Measurements from ENCODE around the gene DPP8.
"Not testable (repeated sequence)": the region's sequence is repeated elsewhere in the genome, so short reads cannot be mapped to it uniquely, and the experiment has no call there.

DPP8 gene

DNA sequence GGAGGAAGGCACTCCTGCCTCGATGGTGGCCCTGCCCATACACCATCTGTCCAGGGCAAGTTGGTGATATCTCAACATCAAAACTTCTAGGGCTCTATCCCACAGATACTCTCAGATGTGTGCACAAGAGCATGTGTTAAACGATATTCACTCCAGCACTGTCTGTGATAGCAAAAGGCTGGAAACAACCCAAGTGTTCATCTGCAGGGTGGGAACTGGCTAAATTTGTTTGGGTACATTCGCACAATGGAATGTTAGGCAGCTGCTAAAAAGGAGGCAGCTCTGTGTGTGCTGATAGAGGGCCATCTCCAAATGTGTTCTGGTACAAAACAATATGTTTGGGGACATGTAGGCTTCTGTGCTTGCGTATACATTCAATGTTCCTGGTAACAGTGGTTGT, 114.5 kb downstream of the DPP8 start:
- no peak for DNase-seq (ENCODE audit: low read depth)

DNA sequence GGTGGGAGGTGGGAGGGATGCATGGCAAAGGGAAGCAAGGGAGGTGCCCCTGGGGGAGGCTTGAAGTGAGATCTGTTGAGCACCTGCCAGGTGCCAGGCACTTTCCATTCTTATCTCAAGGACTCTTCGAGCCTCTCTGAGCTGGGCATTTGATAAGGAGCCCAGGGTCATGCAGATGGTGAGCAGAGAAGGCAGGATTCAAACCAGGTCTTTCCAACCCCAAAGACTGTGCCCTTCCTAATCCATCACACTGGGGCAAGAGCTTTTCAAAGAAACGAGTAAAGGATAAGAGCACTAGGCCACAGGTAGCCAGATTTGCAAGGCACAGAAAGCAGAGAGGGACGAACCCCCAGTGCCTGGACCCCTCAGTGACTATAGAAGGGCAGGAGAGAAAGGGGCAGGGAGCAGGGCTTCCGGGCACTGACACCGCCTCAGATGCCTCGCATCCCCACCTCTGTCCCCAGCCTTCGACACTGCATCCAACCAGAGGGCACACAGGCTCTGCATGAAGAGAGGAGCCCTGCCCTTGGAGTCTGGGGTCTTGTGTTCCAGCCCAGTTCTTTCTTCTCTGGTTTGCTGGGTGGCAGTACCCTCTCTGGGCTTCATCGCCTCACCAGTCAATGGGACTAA, 115.8 kb downstream of the DPP8 start:
- no peak for DNase-seq (ENCODE audit: low read depth)

DNA sequence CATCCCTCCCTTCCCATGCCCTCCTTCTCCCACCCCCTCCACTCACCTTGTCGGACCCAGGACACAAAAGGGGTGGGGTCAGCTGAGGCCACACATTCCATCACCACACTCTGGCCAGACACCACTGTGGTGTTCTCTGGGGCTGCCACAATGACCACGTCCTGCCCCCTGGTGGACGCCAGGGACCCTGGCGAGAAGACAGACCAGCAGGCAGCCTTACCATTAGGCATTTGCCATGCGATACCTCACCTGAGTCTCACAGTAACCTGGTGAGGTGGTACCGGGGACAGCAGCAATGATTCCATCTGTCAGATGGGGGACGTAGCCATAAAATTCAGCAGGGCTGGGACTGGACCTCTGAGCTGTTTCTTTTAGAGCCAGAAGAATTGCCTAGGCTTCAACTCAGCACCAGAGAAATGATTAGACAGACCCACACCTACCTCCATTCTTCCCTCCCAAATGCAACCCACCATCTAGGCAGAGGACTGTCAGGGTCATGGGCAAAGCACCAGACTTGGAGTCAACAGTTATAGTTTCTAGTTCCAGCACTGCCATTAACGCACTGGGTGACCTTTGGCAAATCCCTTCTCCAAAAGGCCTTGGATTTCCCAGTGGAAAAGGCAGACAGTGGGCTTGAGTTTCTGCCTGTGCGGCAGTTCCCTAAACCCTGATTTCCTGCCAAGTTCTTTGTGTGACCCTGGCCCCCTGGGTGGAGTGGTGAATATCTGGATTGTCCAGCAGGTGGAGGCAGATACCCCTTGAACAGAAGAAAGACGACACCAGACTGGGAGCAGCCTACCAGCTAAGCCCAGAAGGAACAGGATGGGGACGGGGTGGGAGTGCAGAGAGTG, 116.5 kb downstream of the DPP8 start:
- DNase-seq (ENCODE audit: low read depth) = no peak

DNA sequence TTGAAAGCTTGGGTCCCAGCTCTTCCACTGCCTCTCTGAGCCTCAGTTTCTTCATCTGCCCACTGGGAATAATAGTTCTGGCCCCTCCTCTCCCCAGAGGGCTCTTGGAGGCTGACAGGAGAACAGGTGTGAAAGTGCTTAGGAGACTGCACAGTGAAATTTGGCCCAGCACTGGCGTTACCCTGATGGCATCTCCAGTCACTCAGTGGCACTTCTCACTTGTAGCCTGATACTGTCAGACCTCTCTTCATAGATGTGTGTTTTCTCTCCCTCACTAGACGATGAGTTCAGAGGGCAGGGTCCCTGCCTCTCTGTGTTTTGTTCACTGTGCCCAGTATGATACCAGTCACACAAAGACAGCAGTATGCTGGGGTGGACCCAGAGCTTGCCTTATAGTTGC, 117.5 kb downstream of the DPP8 start:
- no peak for DNase-seq (ENCODE audit: low read depth)

DNA sequence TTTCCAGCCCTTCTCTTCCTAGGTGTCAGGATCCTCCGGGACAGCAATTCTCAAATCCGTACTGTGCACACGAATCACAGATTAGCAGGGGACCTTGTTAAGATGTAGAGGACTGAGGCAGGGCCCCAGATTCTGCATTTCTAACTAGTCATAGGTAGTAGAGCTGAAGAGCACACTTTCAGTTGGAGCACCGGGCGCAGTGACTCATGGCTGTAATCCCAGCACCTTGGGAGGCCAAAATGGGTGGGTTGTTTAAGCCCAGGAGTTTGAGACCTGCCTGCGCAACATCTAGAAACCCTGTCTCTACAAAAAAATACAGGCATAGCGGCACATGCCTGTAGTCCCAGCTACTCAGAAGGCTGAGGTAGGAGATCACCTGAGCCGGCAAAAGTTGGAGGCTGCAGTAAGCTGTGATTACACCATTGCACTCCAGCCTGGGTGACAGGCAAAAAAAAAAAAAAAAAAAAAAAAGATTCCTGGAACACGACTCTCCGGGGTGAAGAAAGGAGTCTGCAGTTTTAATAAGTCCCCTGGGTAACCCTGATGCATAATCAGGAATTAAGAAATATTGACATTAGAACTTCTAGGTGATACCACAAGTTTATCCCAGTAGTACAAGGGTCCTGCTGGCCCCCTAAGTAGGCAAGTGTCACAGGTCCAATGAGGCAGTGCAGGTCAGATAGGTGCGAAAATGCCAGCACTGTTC, 118.3 kb downstream of the DPP8 start:
- no peak for DNase-seq (ENCODE audit: low read depth)

DNA sequence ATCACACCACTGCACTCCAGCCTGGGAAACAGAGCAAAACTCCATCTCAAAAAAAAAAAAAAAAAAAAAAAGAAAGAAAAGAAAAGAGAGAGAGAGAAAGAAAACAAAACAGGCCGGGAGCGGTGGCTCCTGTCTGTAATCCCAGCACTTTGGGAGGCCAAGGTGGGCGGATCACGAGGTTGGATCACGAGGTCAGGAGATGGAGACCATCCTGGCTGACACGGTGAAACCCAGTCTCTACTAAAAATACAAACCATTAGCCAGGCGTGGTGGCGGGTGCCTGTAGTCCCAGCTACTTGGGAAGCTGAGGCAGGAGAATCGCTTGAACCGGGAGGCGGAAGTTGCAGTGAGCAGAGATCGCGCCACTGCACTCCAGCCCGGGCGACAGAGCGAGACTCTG, 119.0 kb downstream of the DPP8 start:
- DNase-seq (ENCODE audit: low read depth) = not testable (repeated sequence)

DNA sequence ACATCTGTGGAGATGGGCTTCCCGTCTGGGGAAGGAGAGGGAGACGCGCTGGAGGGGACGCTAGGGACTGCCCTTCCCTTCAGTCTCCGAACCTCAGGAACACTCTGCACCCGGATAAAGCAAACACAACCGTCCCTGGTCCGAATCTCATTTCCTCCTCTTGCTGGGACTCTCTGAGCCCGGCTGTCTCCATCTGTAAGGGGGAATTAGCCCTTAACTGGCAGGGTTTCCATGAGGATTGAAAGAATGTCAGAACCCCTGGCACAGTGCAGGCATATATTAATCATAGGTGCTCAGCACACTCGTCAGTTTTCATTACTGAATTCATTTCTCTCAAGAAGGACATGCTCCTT, 120.5 kb downstream of the DPP8 start:
- no peak for DNase-seq (ENCODE audit: low read depth)

DNA sequence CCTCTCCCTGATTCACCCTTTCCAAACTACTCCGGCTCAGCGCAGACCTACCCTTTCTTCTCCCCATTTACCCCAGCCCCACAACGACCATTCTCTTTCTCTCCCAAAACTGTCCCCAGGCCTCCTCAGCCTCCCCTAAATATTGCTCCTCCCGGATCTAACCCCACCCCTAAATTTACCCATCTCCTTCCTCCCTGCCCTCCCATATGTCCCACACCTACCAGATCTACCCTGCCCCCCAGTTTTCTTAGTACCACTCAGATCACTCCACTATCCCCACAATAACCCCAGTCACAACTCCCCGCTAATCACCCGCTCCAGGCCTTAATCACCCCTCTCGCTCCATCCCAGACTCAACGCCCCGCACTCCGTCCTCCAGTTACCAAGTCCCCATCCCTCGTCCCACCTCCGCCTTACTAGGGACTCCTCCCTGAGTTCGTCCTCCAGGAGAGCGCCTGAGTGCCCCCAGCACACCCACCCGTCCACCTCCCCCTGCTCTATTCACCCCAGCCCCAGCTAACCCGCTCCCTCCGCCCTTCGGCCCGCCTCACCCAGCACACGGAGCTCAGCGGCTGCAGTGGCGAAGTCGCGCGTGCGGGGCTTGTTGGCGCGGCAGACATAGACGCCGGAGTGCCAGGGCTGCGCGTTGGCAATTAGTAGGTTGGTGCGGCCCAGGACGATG, 121.1 kb downstream of the DPP8 start:
- no peak for DNase-seq (ENCODE audit: low read depth)

DNA sequence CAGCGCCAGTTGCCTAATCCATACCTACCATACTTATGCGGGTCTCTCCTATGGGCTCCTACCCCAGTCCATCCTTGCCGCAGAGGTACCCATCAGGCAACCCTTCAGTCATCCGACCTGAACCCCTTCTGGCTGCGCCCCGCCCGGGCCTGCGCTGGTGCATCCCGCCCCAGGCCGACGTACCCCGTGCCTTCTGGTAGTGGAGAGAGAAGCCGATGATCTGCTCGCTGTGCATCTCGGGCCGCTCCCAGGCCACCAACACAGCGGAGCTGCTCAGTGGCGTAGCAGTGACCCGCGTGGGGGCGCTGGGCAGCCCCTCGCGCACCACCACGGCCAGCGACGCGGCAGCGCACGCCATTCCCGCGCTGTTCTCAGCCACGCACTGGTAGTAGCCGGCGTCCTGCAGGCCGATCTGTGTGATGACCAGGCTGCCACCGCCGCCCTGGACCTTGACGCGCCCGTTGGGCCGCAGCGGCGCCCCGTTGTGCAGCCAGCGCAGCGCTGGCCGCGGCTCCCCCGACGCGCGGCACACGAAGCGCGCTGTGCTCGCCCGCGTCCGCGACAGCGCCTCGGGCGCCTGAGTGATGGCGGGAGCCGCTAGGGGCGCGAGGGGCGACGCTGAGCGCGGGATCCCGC, 121.8 kb downstream of the DPP8 start:
- no peak for DNase-seq (ENCODE audit: low read depth)

DNA sequence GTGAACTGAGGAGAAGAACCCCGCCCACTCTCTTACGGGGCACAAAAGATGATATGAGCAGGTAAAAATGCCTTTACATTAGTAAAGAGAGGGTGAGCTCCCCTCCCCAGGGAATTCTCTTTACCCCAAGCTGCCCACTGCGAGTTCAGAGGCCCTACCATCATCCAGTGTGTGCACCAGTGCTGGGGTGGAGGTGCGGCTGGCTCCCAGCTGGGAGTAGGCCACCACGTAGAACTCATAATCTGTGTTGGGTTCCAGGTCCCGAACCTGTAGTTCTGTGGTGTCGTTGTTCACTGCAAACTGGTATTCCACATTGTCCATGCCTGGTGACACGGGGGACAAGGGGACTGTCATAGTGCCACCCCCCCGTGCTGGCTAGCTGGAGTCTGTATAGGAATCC, 122.6 kb downstream of the DPP8 start:
- no peak for DNase-seq (ENCODE audit: low read depth)

DNA sequence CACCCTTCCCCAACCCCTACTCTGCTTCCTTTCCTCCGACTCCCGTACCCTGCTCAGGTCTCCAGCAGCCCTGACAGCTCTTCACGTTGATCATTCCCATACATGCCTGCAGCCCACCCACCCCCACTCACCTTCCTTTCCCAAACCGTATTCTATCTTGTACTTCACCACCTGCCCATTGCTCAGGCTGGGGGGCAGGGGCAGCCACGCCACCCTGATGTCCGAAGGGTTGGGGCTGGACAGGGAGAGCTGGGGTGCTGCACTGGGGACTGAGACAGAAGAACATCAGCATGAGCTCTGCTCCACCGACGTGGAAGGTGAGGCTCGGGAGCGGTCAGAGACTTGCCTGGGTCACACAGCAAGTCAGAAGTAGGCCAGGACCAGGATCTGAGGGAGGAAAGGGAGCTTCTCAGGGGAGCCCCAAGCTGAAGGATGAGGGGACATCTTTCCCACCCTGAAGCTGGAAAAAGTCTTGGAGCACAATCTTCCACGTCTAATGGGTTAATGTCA, 123.2 kb downstream of the DPP8 start:
- no peak for DNase-seq (ENCODE audit: low read depth)

DNA sequence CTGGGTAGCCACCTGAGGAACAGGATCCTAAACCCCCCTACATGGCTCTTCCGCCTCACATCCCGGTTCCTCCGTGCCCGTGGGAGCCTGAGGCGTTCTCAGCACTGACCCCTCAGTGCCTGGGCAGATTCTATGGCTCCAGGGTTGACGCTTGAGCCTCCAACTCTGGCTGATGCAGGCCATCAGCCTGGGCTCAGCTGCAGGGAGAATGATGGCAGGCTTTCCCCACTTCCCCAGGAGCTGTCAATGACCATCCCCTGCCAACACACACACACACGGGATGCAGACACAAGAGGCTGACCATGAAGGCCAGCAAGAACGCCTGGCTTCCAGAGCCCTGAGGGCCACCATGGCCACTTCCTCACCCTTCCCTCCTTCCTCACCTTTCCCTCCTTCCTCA, 123.9 kb downstream of the DPP8 start:
- no peak for DNase-seq (ENCODE audit: low read depth)

DNA sequence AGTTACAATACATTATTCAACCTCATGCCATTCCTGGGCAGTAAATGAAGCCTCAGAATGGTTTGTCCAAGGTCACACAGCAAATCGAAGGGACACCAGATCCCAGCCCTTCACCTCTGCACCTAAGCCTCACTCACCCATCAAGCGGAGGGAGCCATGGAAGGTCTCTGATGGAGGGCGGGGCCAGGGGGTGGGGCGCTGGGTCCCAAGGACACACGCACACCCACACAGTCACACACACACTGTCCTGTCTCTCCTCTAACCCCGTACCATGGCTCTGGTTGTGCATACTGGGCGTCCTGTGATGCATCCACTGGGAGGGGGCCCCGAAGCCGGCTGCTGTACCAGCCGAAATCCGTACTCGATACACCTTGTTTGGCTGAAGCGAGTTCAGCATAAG, 124.4 kb downstream of the DPP8 start:
- no peak for DNase-seq (ENCODE audit: low read depth)

Data from GM04504 (cell line).